ENCODE measurements around the gene MARCHF3. TPM values are rescaled to one million over a fixed set of nuclear protein-coding genes. Genes with fewer than 3 reads are reported as not detected.

MARCHF3 gene
- total and polyA plus RNA-seq, 10 of the 15 experiments (the other 5 are each of a cell fraction or from before 2014, with no cell fraction given): 3.6 to 24.1 (median 11.3) TPM

GRCh38 chr5:127011961-127012644 is 18.3 kb downstream of the MARCHF3 start:
- no peaks in the 10 kb centered on the region for H4K20me1 ChIP-seq (ENCODE audit: control insufficient read depth, insufficient read depth)
- peaks cover 25% of the 10 kb centered on the region for H3K4me1 ChIP-seq (ENCODE audit: control insufficient read depth, insufficient read depth, low read length)
- in situ Hi-C loops (cut with MboI): no loop called here
- ChIA-PET POLR2A (interaction anchor here (0.7 to 6.7 kb wide), 12 partner anchors 13 to 480 kb away, joined by 3 to 114 read pairs (median 5); no protein-coding TSS in a partner anchor), RAD21 (ENCODE audit: unreplicated experiment) (interaction anchor here (0.5 to 6.7 kb wide), 12 partner anchors 8 to 1659 kb away, joined by 3 to 107 read pairs (median 4); partner anchors contain the start of gene LMNB1), CTCF (interaction anchor here (0.9 to 4.0 kb wide), 6 partner anchors 13 to 48 kb away, joined by 3 to 25 read pairs (median 4); no protein-coding TSS in a partner anchor), SMC1A (ENCODE audit: uncharacterized antibody, unreplicated experiment) (interaction anchor here (0.6 to 8.3 kb wide), 14 partner anchors 8 to 309 kb away, joined by 3 to 156 read pairs (median 6); partner anchors contain the start of gene MARCHF3)
- no peaks in the 10 kb centered on the region; the same call in 1 of the 2 replicates for H3K79me2 ChIP-seq (ENCODE audit: control insufficient read depth, insufficient read depth, low read length)
- ATAC-seq (peak; percentile 85), DNase-seq (ENCODE audit: low read depth, low spot score) (peak; percentile 66), FAIRE-seq (peak; percentile 35)
- H3K27ac ChIP-seq (ENCODE audit: control insufficient read depth, insufficient read depth): peak overlapping the region; percentile 65
- peak overlapping the region; percentile 72 for H3K4me2 ChIP-seq (ENCODE audit: control insufficient read depth, insufficient read depth)
- H3K9ac ChIP-seq (ENCODE audit: control insufficient read depth, insufficient read depth, low read length): no peak overlapping the region
- H3K4me3 ChIP-seq: no peak overlapping the region
- WGBS (ENCODE audit: insufficient coverage, insufficient replicate concordance, low lambda C conversion rate, missing lambda C conversion rate): 0% methylated on average over 2 of the region's 2 CpGs
- no peaks in the 10 kb centered on the region for H3K27me3 ChIP-seq (replicated peaks in 1 of 2; ENCODE audit: control insufficient read depth in 2 of 2, insufficient read depth in 2 of 2, low read length in 1 of 2)
- H3K9me3 ChIP-seq (replicated peaks; ENCODE audit: control insufficient read depth, insufficient read depth, low read length): peaks cover 1% of the 10 kb centered on the region; the same call in 2 of the 3 replicates
- no TSS peak for BruUV-seq (replicated peaks)
- intact Hi-C loops (cut with micrococcal nuclease; ENCODE audit: unreplicated experiment): loop anchor here (1.0 to 5.0 kb wide), 5 partner anchors 24 to 570 kb away; partner anchors contain the start of gene LMNB1
- H3K36me3 ChIP-seq (ENCODE audit: control insufficient read depth in 2 of 2, insufficient read depth in 2 of 2, low read length in 1 of 2): no peaks in the 10 kb centered on the region
- H2AFZ ChIP-seq (ENCODE audit: control insufficient read depth, low read depth, low read length): peak overlapping the region; percentile 57
- peak; percentile 11 to 35; a peak in 2 of 4 replicates for TF ChIP-seq BHLHE40 (IDR thresholded peaks at IDR 0.05; ENCODE audit: borderline replicate concordance in 1 of 2, low read depth in 2 of 2, low read length in 1 of 2)
- TF ChIP-seq RELB (IDR thresholded peaks at IDR 0.05; ENCODE audit: low read depth): peak; percentile 90
- TF ChIP-seq NFIC (IDR thresholded peaks at IDR 0.05; ENCODE audit: low read depth, low read length): peak; percentile 95
- TF ChIP-seq PML (IDR thresholded peaks at IDR 0.05; ENCODE audit: low read length): no peak
- peak; percentile 84 to 86; a peak in 3 of 4 replicates for TF ChIP-seq IKZF2 (IDR thresholded peaks at IDR 0.05)
- no peak for TF ChIP-seq YY1 (IDR thresholded peaks at IDR 0.05; ENCODE audit: low read depth, low read length)
- no peak for TF ChIP-seq MYB (IDR thresholded peaks at IDR 0.05; ENCODE audit: borderline replicate concordance, low read depth, low read length)
- TF ChIP-seq KLF5 (IDR thresholded peaks at IDR 0.05; ENCODE audit: partially characterized antibody): no peak
- no peak for TF ChIP-seq CBFB (IDR thresholded peaks at IDR 0.05; ENCODE audit: low read depth)
- no peak for TF ChIP-seq CHD2 (IDR thresholded peaks at IDR 0.05; ENCODE audit: borderline replicate concordance, low read depth, low read length)
- no peak for TF ChIP-seq YBX1 (IDR thresholded peaks at IDR 0.05)
- no peak for TF ChIP-seq CHD4 (IDR thresholded peaks at IDR 0.05)
- TF ChIP-seq KAT2A (conservative IDR thresholded peaks at IDR 0.05; ENCODE audit: control insufficient read depth, low read depth, low read length): no peak
- no peak for TF ChIP-seq ZNF24 (IDR thresholded peaks at IDR 0.05)
- no peak for TF ChIP-seq SIN3A (IDR thresholded peaks at IDR 0.05; ENCODE audit: low read depth, low read length)
- no peak for TF ChIP-seq SP1 (IDR thresholded peaks at IDR 0.05; ENCODE audit: low read depth, low read length)
- TF ChIP-seq NR2C1 (IDR thresholded peaks at IDR 0.05): no peak; the same call in 1 of the 2 replicates
- TF ChIP-seq CHD1 (IDR thresholded peaks at IDR 0.05; ENCODE audit: low read depth, low read length): no peak
- no peak for TF ChIP-seq RB1 (IDR thresholded peaks at IDR 0.05; ENCODE audit: borderline replicate concordance)
- no peak for TF ChIP-seq TAF1 (IDR thresholded peaks at IDR 0.05; ENCODE audit: borderline replicate concordance, low read depth, low read length)
- TF ChIP-seq, protein P1, sequence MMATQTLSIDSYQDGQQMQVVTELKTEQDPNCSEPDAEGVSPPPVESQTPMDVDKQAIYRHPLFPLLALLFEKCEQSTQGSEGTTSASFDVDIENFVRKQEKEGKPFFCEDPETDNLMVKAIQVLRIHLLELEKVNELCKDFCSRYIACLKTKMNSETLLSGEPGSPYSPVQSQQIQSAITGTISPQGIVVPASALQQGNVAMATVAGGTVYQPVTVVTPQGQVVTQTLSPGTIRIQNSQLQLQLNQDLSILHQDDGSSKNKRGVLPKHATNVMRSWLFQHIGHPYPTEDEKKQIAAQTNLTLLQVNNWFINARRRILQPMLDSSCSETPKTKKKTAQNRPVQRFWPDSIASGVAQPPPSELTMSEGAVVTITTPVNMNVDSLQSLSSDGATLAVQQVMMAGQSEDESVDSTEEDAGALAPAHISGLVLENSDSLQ (IDR thresholded peaks at IDR 0.05): peak; percentile 24; the same call in 1 of the 2 replicates
- no peak for TF ChIP-seq PAX5 (IDR thresholded peaks at IDR 0.05; ENCODE audit: borderline replicate concordance, low read depth, low read length)
- TF ChIP-seq BMI1 (IDR thresholded peaks at IDR 0.05; ENCODE audit: borderline replicate concordance): peak; percentile 52; the same call in 1 of the 2 replicates

All from GM12878 (cell line).